ENCODE data around the gene RERE.

The RERE gene

GRCh38 chr1:8437347-8437746 lies 380.1 kb downstream of the RERE start:
- no peak for DNase-seq

GRCh38 chr1:8435569-8436071 lies 381.8 kb downstream of the RERE start:
- DNase-seq = no peak

- DNase-seq = no peak
Observed at GRCh38 chr1:8434101-8434500, 383.3 kb downstream of the RERE start.

- DNase-seq = no peak
Observed at GRCh38 chr1:8431784-8432183, 385.7 kb downstream of the RERE start.

- peak; percentile 66 for DNase-seq
Observed at GRCh38 chr1:8431019-8431418, 386.4 kb downstream of the RERE start.

GRCh38 chr1:8430476-8430875 lies 387.0 kb downstream of the RERE start:
- DNase-seq = peak; percentile 33

- DNase-seq = no peak
Observed at GRCh38 chr1:8429549-8430110, 387.8 kb downstream of the RERE start.

GRCh38 chr1:8428441-8428840 lies 389.0 kb downstream of the RERE start:
- DNase-seq = no peak

GRCh38 chr1:8427986-8428385 lies 389.5 kb downstream of the RERE start:
- DNase-seq = no peak

GRCh38 chr1:8427493-8427892 lies 389.9 kb downstream of the RERE start:
- DNase-seq = no peak

- no peak for DNase-seq
Observed at GRCh38 chr1:8426996-8427395, 390.4 kb downstream of the RERE start.

- DNase-seq = no peak
Observed at GRCh38 chr1:8425781-8426161, 391.7 kb downstream of the RERE start.

- no peak for DNase-seq
Observed at GRCh38 chr1:8425150-8425780, 392.2 kb downstream of the RERE start.

- DNase-seq = peak; percentile 72
Observed at GRCh38 chr1:8424539-8425116, 392.8 kb downstream of the RERE start.

- DNase-seq = peak; percentile 65
Observed at GRCh38 chr1:8423692-8424538, 393.5 kb downstream of the RERE start.

- DNase-seq = peak; percentile 60
Observed at GRCh38 chr1:8423269-8423691, 394.2 kb downstream of the RERE start.

- peak; percentile 44 for DNase-seq
Observed at GRCh38 chr1:8422510-8423268, 394.8 kb downstream of the RERE start.

GRCh38 chr1:8421721-8422120 lies 395.7 kb downstream of the RERE start:
- no peak for DNase-seq

GRCh38 chr1:8420318-8420717 lies 397.1 kb downstream of the RERE start:
- no peak for DNase-seq

GRCh38 chr1:8419861-8420260 lies 397.6 kb downstream of the RERE start:
- no peak for DNase-seq

- DNase-seq = no peak
Observed at GRCh38 chr1:8419172-8419571, 398.3 kb downstream of the RERE start.

- no peak for DNase-seq
Observed at GRCh38 chr1:8418301-8418700, 399.1 kb downstream of the RERE start.

GRCh38 chr1:8417625-8418024 lies 399.8 kb downstream of the RERE start:
- DNase-seq = no peak

Data from CD4-positive, alpha-beta T cell treated with Interleukin-17A for 4 hours (primary cell).